Ureter (tissue), 1 donor: ENCODE measurements around the gene PPP1R36. TPM values are rescaled to one million over a fixed set of nuclear protein-coding genes. Genes with fewer than 3 reads are reported as not detected.

ENCODE experiments used
- total RNA-seq: library from RNA; stranded (reverse); gene quantifications from one replicate; pipeline ENCODE4 v1.2.4, GENCODE V29; 2023
- donor health status: DM: yes; HTN: yes; CAD: no.

PPP1R36 gene
- total RNA-seq, 1 donor from 2014 or later, result 4.6 TPM

Other genes with a start within 250 kb of the PPP1R36 start
- gene MTHFD1, start 161.6 kb upstream of the PPP1R36 start, total RNA-seq, result 79.2 TPM
- gene AKAP5, start 84.5 kb upstream of the PPP1R36 start, total RNA-seq, result 0.96 TPM
- 23.8 TPM for gene ZBTB25, start 46.1 kb upstream of the PPP1R36 start, total RNA-seq
- gene ZBTB1, start 45.2 kb upstream of the PPP1R36 start, total RNA-seq, result 51.1 TPM
- 36.7 TPM for gene HSPA2, start 9.2 kb upstream of the PPP1R36 start, total RNA-seq
- 111 TPM for gene PLEKHG3, start 154.5 kb downstream of the PPP1R36 start, total RNA-seq